GM18519 (cell line): ENCODE results near the gene CXCR5.

Experiments
- ATAC-seq: cut with Tn5 transposase; IDR thresholded peaks from one replicate; pipeline ENCODE4 v1.9.1; 2021; ENCODE audit warnings: mild to moderate bottlenecking, moderate library complexity; ENCODE audit not compliant: unreplicated experiment, low FRiP score

The CXCR5 gene

GRCh38 chr11:118911880-118912741 is 28.4 kb downstream of the CXCR5 start:
- no peak for ATAC-seq

DNA sequence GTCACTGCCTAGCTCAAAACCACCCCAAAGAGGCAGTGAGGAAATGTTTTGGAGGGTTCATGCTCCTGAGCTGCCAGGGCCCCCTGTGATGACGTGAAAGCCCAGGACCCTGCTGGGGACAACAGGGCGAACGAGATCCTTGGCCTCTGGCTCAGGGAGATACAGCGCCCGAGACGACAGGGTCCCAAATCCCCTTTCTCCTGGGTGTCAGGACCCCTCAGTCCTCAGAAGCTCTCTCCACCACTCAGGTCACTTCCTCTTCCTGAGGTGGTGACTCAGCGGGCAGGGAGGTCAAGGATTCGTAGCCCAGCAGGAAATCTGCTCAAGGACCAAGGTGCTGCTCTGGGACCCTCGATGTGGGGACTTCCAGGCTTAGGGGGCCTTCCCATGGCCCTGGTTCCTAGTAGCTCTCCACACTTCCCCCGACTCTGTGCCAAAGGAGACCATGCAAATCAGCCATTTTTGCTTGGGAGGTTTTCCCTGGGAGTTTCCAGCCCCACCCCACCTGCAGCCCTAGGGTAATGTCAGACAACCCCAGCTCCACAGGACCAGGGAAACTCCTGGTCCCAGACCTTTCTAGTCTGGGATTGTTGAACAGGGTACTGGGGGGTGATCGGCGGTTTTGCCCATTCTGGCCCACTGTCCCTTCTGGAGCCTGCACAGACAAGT is 29.2 kb downstream of the CXCR5 start:
- ATAC-seq: no peak

DNA sequence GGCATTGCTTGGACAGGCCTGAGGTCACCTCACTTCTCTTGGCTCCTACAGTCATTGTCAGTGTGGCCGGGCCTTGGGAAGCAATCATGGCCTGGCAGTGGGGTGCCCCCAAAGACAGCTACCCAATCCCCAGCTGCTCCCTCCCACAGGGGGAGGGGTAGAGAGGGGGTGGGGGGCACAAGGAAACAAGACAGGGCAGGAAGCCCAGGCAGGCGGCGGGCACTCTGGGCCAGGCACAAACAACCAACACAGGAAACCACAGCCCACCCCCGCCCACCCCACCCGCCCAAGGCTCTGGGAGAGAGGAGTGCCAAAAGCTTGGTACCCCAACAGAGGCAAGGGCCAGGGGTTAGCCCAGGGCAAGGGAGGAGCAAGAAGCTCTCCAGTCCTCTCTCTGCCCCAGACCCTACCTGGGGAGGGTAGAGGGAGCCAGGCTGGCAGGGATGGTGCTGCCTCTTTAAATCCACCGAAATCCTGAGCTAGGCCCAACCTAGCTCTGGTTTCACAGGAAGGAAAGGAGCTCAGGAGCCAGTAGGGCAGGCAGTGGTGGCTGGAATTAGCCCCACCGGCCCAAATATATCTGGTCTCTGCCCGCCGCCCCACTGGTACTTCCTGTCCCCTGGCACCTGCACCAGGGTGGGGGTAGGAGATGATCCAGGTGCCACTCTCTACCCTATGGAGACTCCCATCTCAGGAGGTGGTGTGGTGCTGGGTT is 29.9 kb downstream of the CXCR5 start:
- ATAC-seq: no peak

- no peak for ATAC-seq
Measured at GRCh38 chr11:118914178-118914918, 30.7 kb downstream of the CXCR5 start.

DNA sequence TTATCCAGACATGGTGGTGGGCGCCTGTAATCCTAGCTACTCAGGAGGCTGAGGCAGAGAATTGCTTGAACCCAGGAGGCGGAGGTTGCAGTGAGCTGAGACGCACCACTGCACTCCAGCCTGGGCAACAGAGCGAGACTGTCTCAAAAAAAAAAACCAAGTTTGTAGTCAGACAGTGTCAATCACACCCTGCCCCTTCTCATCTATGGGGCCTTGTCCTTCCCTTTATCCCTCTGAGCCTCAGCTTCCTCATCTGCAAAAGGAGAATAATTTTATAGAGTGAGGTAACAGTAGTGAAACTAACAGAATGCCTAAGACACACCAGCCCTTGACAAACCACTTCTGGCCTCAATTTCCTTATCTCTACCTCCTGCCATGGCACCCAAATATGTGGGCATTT is 31.3 kb downstream of the CXCR5 start:
- no peak for ATAC-seq

DNA sequence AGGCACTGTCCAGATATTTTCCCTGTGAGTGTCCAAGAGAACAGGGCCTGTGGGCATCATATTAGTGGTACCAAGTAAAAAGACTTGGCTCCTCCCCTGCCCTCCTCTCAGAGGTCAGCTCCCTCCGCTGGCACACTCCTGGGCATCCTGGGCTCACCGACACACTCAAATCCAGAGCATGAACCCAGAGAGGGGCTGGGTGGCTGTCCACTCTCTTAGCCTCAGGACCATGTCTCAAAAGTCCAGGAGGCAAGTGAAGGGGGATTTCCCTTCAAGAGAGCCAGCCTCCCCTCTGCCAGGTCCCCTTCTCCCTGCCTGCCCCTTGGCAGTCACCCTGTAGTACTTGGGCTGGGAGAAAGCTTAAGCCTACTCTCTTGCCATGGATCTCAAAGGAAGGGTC is 31.7 kb downstream of the CXCR5 start:
- ATAC-seq: no peak

DNA sequence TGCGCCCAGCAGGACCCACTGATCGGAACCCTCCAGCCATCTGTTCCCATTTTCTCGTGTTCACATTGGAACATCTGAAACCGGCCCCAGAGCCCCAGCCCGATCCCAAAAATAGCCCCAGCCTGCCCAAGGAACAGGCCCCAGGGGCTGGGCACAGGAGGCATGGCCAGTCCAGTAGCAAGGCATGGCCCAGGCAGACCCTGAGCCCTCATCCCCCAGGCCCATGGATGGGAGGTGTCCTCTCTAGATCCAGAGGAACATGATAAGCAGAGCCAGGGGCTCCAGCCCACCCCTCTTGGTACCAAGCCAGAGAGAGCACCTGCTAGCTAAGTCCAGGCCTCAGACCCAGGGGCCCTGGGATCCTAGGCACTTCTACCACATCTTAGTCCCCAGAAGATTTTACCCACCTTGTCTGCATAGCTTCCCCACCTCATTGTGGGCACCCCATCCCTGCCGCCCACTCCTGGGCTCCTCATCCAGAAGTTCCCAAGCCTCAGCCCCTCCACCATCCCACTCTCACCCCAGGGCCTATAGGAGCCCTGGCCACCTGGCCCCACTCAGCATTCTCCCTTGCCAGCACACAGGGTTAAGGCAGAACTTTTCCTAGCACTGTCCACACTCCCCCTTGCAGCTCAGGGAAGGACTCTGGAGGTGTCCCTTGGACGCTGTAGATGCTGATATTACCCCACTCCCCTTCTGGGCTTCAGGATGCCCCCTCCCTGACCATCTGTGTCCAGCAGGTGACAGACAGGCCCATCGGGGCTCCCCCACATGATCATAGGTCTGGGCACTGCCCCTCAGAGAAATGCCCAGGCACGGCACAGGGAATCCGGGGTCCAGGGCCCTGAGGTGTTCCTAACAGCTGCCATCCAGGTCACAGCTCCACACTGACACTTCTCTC is 32.5 kb downstream of the CXCR5 start:
- no peak for ATAC-seq

GRCh38 chr11:118916842-118917388 is 33.2 kb downstream of the CXCR5 start:
- ATAC-seq: no peak

DNA sequence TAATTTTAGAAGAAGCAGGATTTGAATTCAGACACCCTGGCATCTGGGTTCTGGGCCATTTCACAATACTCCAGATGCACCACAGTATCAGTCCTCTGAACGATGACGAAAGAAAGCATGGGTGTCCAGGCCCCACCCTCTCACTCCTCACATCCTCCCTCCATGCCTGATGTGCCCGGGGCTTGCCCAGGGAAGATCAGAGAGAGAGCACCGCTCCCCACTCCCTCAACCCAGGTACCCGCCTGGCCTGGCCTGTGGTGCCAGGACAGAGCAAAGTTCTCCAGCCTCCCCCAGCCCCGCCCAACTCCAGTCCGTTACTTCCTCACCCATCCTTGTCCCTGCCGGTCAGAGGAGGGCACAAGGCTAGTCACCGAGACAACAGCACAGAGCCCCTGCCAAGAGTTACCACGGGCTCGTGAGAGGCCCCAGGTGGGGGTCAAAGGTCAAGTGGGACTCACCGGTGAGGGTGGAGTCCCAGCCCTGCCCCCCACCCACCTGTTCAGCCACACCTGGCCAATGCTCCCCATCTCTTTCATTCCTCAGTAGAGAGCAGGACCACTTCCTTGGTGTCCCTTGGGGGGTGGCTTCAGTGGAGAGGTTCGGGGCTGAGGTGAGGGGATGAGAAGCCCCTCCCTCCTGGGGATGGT is 33.9 kb downstream of the CXCR5 start:
- ATAC-seq: no peak

- no peak for ATAC-seq
Measured at GRCh38 chr11:118918128-118918685, 34.5 kb downstream of the CXCR5 start.

GRCh38 chr11:118918686-118919280 is 35.1 kb downstream of the CXCR5 start:
- ATAC-seq: no peak

- no peak for ATAC-seq
Measured at GRCh38 chr11:118921121-118921928, 37.6 kb downstream of the CXCR5 start.

GRCh38 chr11:118921929-118922744 is 38.4 kb downstream of the CXCR5 start:
- no peak for ATAC-seq

GRCh38 chr11:118922745-118923627 is 39.3 kb downstream of the CXCR5 start:
- no peak for ATAC-seq

- ATAC-seq: no peak
Measured at GRCh38 chr11:118923721-118924587, 40.3 kb downstream of the CXCR5 start.
